OCI-LY7 (cell line): Measurements from ENCODE around the gene KCNIP3.

ENCODE experiments used
- EZH2phosphoT487 ChIP-seq: fragments of 200-600 bp; sonication (generic); IDR thresholded peaks from 2 replicates; pipeline ENCODE4 v1.6.1; 2018; ENCODE audit warnings: low read depth, borderline replicate concordance, mild to moderate bottlenecking, mixed run types, antibody characterized with exemption, low read length, moderate library complexity, mixed read lengths
- TF ChIP-seq, protein P1 (sequence below): fragments of 200-600 bp; sonication (generic); conservative IDR thresholded peaks from 2 replicates; pipeline ENCODE4 v1.5.1; 2014; ENCODE audit warnings: mild to moderate bottlenecking, antibody characterized with exemption, low read length, moderate library complexity, mixed read lengths

DNA sequence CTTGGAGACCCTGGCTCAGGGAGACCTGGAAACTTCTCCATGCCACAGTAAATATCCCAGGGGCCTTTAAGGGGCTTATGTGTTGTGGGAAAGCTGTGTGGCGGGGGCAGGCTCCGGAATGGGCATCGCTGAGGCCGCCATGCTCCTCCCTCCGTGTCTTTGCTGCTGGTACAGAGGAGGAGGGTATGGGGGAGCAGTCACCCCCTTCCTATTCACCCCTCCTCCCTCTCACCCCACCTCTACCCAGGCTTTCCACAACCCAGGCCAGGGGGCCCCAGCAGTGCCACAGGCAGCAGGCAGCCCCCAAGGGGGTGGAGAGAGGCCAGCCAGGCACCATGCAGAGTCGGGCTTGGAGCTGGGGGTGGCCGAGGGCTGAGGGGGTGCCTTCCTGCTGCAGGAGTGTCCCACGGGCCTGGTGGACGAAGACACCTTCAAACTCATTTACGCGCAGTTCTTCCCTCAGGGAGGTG, 77.3 kb downstream of the KCNIP3 start:
- TF ChIP-seq, protein P1, sequence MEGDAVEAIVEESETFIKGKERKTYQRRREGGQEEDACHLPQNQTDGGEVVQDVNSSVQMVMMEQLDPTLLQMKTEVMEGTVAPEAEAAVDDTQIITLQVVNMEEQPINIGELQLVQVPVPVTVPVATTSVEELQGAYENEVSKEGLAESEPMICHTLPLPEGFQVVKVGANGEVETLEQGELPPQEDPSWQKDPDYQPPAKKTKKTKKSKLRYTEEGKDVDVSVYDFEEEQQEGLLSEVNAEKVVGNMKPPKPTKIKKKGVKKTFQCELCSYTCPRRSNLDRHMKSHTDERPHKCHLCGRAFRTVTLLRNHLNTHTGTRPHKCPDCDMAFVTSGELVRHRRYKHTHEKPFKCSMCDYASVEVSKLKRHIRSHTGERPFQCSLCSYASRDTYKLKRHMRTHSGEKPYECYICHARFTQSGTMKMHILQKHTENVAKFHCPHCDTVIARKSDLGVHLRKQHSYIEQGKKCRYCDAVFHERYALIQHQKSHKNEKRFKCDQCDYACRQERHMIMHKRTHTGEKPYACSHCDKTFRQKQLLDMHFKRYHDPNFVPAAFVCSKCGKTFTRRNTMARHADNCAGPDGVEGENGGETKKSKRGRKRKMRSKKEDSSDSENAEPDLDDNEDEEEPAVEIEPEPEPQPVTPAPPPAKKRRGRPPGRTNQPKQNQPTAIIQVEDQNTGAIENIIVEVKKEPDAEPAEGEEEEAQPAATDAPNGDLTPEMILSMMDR: no peak
- no peak for TF ChIP-seq EZH2phosphoT487
